ENCODE data around the gene DLK2.

DLK2 gene

GRCh38 chr6:43407296-43407695, 48.1 kb downstream of the DLK2 start:
- no peak for TF ChIP-seq CTCF (IDR thresholded peaks at IDR 0.05; ENCODE audit: low read depth, low read length, missing control alignments)
- DNase-seq (ENCODE audit: extremely low read depth, low read depth): no peak
- no peak overlapping the region for H3K4me3 ChIP-seq (replicated peaks; ENCODE audit: low read depth, low read length)

GRCh38 chr6:43405354-43405753, 50.0 kb downstream of the DLK2 start:
- DNase-seq (ENCODE audit: extremely low read depth, low read depth): no peak
- no peak overlapping the region for H3K4me3 ChIP-seq (replicated peaks; ENCODE audit: low read depth, low read length)
- TF ChIP-seq CTCF (IDR thresholded peaks at IDR 0.05; ENCODE audit: low read depth, low read length, missing control alignments): no peak

DNA sequence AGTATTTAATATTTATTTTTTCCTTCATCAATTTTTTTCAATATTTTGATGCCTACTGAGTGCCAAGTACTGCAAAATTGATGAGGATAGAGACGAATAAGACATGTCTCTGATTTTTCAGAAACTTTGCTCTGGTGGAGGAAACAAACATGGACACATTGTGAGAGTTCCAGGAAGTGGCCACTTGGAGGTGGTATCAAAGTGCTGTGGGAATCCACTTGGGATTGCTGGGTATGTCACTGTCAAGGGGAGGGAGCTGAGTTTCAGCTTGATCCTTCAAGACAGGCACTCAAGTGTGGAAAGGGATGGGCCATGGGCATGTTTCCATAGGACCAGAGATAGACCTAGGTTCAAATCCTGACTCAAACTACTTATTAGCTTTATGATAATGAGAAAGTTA, 52.5 kb downstream of the DLK2 start:
- H3K4me3 ChIP-seq (replicated peaks; ENCODE audit: low read depth, low read length): no peak overlapping the region
- no peak for DNase-seq (ENCODE audit: extremely low read depth, low read depth)
- TF ChIP-seq CTCF (IDR thresholded peaks at IDR 0.05; ENCODE audit: low read depth, low read length, missing control alignments): no peak

GRCh38 chr6:43401730-43402129, 53.6 kb downstream of the DLK2 start:
- no peak for TF ChIP-seq CTCF (IDR thresholded peaks at IDR 0.05; ENCODE audit: low read depth, low read length, missing control alignments)
- no peak overlapping the region for H3K4me3 ChIP-seq (replicated peaks; ENCODE audit: low read depth, low read length)
- no peak for DNase-seq (ENCODE audit: extremely low read depth, low read depth)
